GM12878 (cell line): Measurements from ENCODE around the gene ATP12A. TPM values are rescaled to one million over a fixed set of nuclear protein-coding genes. Genes with fewer than 3 reads are reported as not detected.

ENCODE experiments used
- ATAC-seq: fragments of 200-7000 bp; cut with Tn5 transposase; 3 replicates; pipeline ENCODE4 v1.9.1; 2020; ENCODE audit warnings: mild to moderate bottlenecking, moderate library complexity
- BruUV-seq: library from RNA; stranded (reverse); fragments of 400-500 nt; replicated peaks from 2 replicates; lab custom pipeline; 2021; lab: Mats Ljungman, UMichigan
- CTCF ChIA-PET: fragments of 300-600 bp; sonication (Branson Sonifier 250); formaldehyde crosslinking; extraction: SDS; loops from one replicate; lab custom pipeline; 2021; ENCODE audit warnings: inconsistent platforms; lab: Yijun Ruan, JAX
- POLR2A ChIA-PET: fragments of 350-600 bp; formaldehyde crosslinking; extraction: SDS; loops from one replicate; lab custom pipeline; 2021; ENCODE audit warnings: inconsistent platforms; lab: Charles Lee
- RAD21 ChIA-PET: fragments of 300-600 bp; sonication (Branson Sonifier 250); formaldehyde crosslinking; loops from one replicate; lab custom pipeline; 2023; ENCODE audit warnings: antibody characterized with exemption; ENCODE audit not compliant: unreplicated experiment; lab: Charles Lee
- SMC1A ChIA-PET: fragments of 300-600 bp; sonication (Branson Sonifier 250); formaldehyde crosslinking; loops from one replicate; lab custom pipeline; 2023; ENCODE audit not compliant: unreplicated experiment, uncharacterized antibody; lab: Charles Lee
- DNase-seq: peaks from one replicate; pipeline ENCODE4 v3.0.0-alpha.2; 2011; ENCODE audit warnings: low read depth, low spot score
- FAIRE-seq: peaks from 3 replicates; lab custom pipeline; 2011; peaks lifted over from hg19 to GRCh38; lab: Jason Lieb, UNC
- H2AFZ ChIP-seq: 2 replicates; pipeline ENCODE4 v1.6.0; 2011; ENCODE audit warnings: low read depth, low read length, control low read depth; ENCODE audit not compliant: control insufficient read depth
- H3K27ac ChIP-seq: 2 replicates; pipeline ENCODE4 v1.5.1; 2011; ENCODE audit warnings: control low read depth; ENCODE audit not compliant: control insufficient read depth, insufficient read depth
- H3K27me3 ChIP-seq, 2 experiments: replicated peaks in 1 of 2; 2 replicates each; pipeline versions ENCODE4 v1.6.0 to v1.6.1; 2011; ENCODE audit warnings: low read length in 1 of 2; ENCODE audit not compliant: control insufficient read depth in 2 of 2, insufficient read depth in 2 of 2
- H3K36me3 ChIP-seq, 2 experiments: 2 replicates each; pipeline ENCODE4 v1.5.1; 2011; ENCODE audit warnings: low read length in 1 of 2; ENCODE audit not compliant: control insufficient read depth in 2 of 2, insufficient read depth in 2 of 2
- H3K4me1 ChIP-seq: 2 replicates; pipeline ENCODE4 v1.6.1; 2011; ENCODE audit warnings: mild to moderate bottlenecking, low read length, moderate library complexity, mixed read lengths; ENCODE audit not compliant: control insufficient read depth, insufficient read depth
- H3K4me2 ChIP-seq: 2 replicates; pipeline ENCODE4 v1.6.0; 2011; ENCODE audit warnings: control low read depth; ENCODE audit not compliant: control insufficient read depth, insufficient read depth
- H3K4me3 ChIP-seq: fragments of 200-600 bp; sonication (generic); 2 replicates; pipeline ENCODE4 v1.5.1; 2016
- H3K79me2 ChIP-seq: 2 replicates; pipeline ENCODE4 v1.6.0; 2011; ENCODE audit warnings: low read length; ENCODE audit not compliant: control insufficient read depth, insufficient read depth
- H3K9ac ChIP-seq: 2 replicates; pipeline ENCODE4 v1.8.0; 2011; ENCODE audit warnings: low read length, control low read depth, mixed read lengths; ENCODE audit not compliant: control insufficient read depth, insufficient read depth
- H3K9me3 ChIP-seq: replicated peaks from 3 replicates; pipeline ENCODE4 v1.5.1; 2011; ENCODE audit warnings: mild to moderate bottlenecking, low read length; ENCODE audit not compliant: control insufficient read depth, insufficient read depth
- H4K20me1 ChIP-seq: 2 replicates; pipeline ENCODE4 v1.6.0; 2011; ENCODE audit not compliant: control insufficient read depth, insufficient read depth
- BMI1 ChIP-seq: fragments of 450-650 bp; IDR thresholded peaks from 2 replicates; pipeline ENCODE4 v1.6.1; 2016; ENCODE audit warnings: mild to moderate bottlenecking, moderate library complexity, borderline replicate concordance
- ESRRA ChIP-seq: IDR thresholded peaks from 2 replicates; pipeline ENCODE4 v1.6.1; 2012; ENCODE audit warnings: mild to moderate bottlenecking, low read length, improper control_type of control experiment
- SKIL ChIP-seq: fragments of 450-650 bp; IDR thresholded peaks from 2 replicates; pipeline ENCODE4 v1.6.1; 2017; ENCODE audit warnings: mild to moderate bottlenecking, low read depth, inconsistent platforms; ENCODE audit not compliant: poor library complexity, severe bottlenecking
- USF2 ChIP-seq: IDR thresholded peaks from 2 replicates; pipeline ENCODE4 v1.6.1; 2011; ENCODE audit warnings: low read depth, low read length, improper control_type of control experiment, borderline replicate concordance
- ZNF217 ChIP-seq: fragments of 450-650 bp; IDR thresholded peaks from 2 replicates; pipeline ENCODE4 v1.6.1; 2017; ENCODE audit warnings: antibody characterized with exemption, mild to moderate bottlenecking
- ZNF592 ChIP-seq: fragments of 450-650 bp; IDR thresholded peaks from 2 replicates; pipeline ENCODE4 v1.6.1; 2017; ENCODE audit warnings: mild to moderate bottlenecking, moderate library complexity
- ZZZ3 ChIP-seq: IDR thresholded peaks from 2 replicates; pipeline ENCODE4 v1.6.1; 2011; ENCODE audit warnings: low read depth; ENCODE audit not compliant: control insufficient read depth, insufficient read length
- WGBS: methylation state at CpG from one replicate; pipeline ENCODE4 v1.1.6; 2016; ENCODE audit warnings: low lambda C conversion rate; ENCODE audit not compliant: insufficient replicate concordance, insufficient coverage; ENCODE audit errors: missing lambda C conversion rate; 5-methylcytosine and 5-hydroxymethylcytosine counted together
- in situ Hi-C: fragments of 300-500 bp; cut with MboI; formaldehyde crosslinking; loops from 9 replicates; pipeline ENCODE4 v1.14.3; 2018; ENCODE audit warnings: mixed read lengths
- intact Hi-C: fragments of 100-400 bp; cut with micrococcal nuclease; formaldehyde crosslinking; loops from one replicate; pipeline ENCODE4 v1.14.2; 2022; ENCODE audit not compliant: unreplicated experiment
- polyA plus RNA-seq, 11 experiments: library from polyadenylated mRNA; depleted of rRNA in 4 of 11; unstranded in 6 of 11; stranded (reverse) in 5 of 11; fragments of >200 nt; fragmentation: Nextera tagmentation in 4 of 11; fragmentation: Illumina TruSeq in 1 of 11; extraction: Ambion mirVana in 4 of 11; extraction: Trizol in 1 of 11; gene quantifications; 1 replicate in 1 of 11; 2 replicates in 10 of 11; pipeline versions ENCODE4 v1.2.1 to v1.2.3, GENCODE V29; 2011 to 2016; ENCODE audit warnings: inconsistent platforms in 2 of 11, missing spikeins in 2 of 11, low read depth in 1 of 11
- total RNA-seq, 4 experiments: library from RNA; depleted of rRNA in 3 of 4; stranded (reverse); fragments of >200 nt in 3 of 4; fragmentation: Illumina TruSeq in 1 of 4; extraction: Trizol in 1 of 4; gene quantifications; 2 replicates each; pipeline versions ENCODE4 v1.2.1 to v1.2.3, GENCODE V29; 2013 to 2021

Gene ATP12A
- total and polyA plus RNA-seq, 10 of the 15 experiments (the other 5 are each of a cell fraction or from before 2014, with no cell fraction given): 0.02 to 0.08 (median 0.04) TPM; not detected in 6

DNA sequence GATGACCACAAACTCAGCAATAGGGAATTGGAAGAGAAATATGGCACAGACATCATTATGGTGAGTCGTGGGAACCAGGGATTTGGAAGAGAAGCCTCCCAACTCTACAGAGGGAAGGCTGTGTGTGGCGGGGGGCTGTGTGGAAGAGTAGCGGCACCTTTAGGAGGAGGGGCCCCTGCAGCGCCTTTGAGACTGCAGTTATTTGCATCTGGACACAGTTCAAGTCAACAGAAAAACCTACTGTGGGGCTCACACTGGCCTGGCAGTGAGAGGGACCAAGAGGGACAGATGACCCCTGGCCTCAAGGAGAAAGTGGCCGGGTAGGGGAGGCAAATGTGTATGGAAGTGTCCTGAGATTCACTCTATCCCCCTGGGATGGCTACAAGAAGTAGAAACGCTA, 5.1 kb downstream of the ATP12A start:
- ChIA-PET SMC1A (interaction anchor here (0.7 kb wide), 1 partner anchor 18 kb away, joined by 3 read pairs; no protein-coding TSS in a partner anchor), CTCF (interaction anchor here (0.7 to 2.0 kb wide), 8 partner anchors 9 to 310 kb away, joined by 3 to 14 read pairs (median 4); no protein-coding TSS in a partner anchor), RAD21 (interaction anchor here (0.7 kb wide), 1 partner anchor 45 kb away, joined by 3 read pairs; no protein-coding TSS in a partner anchor), POLR2A (interaction anchor here (0.8 kb wide), 1 partner anchor 31 kb away, joined by 3 read pairs; no protein-coding TSS in a partner anchor)
- in situ Hi-C loops: no loop called here
- no peak overlapping the region for H3K4me2 ChIP-seq
- no peak for FAIRE-seq
- no peak overlapping the region for H3K9ac ChIP-seq
- H2AFZ ChIP-seq: no peak overlapping the region
- no peak overlapping the region for H3K4me3 ChIP-seq
- peaks cover 0 to 9% of the 10 kb centered on the region in 2 experiments; a peak in 3 of 4 replicates for H3K27me3 ChIP-seq
- H4K20me1 ChIP-seq: no peaks in the 10 kb centered on the region
- no TSS peak for BruUV-seq
- ATAC-seq: no peak
- H3K27ac ChIP-seq: no peak overlapping the region
- 60% methylated on average over 6 of the region's 6 CpGs for WGBS
- intact Hi-C loops: loop anchor here (2.0 kb wide), 1 partner anchor 43 kb away; no protein-coding TSS in a partner anchor
- no peaks in the 10 kb centered on the region for H3K79me2 ChIP-seq
- peaks cover 23% of the 10 kb centered on the region for H3K4me1 ChIP-seq
- TF ChIP-seq ZZZ3: no peak
- no peak for TF ChIP-seq ZNF592
- no peak for TF ChIP-seq ESRRA
- TF ChIP-seq ZNF217: no peak
- no peak for TF ChIP-seq SKIL
- TF ChIP-seq BMI1: no peak
- no peak for TF ChIP-seq USF2
- DNase-seq: no peak
- H3K9me3 ChIP-seq: no peaks in the 10 kb centered on the region
- no peaks in the 10 kb centered on the region for H3K36me3 ChIP-seq
